Lower leg skin (tissue), 4 donors: ENCODE measurements around the gene SLC9A3. TPM values are rescaled to one million over a fixed set of nuclear protein-coding genes. Genes with fewer than 3 reads are reported as not detected.

Experiments used
- DNase-seq, 2 donors: peaks; one replicate each; pipeline ENCODE4 v3.0.0-alpha.2; 2019; ENCODE audit warnings: low spot score in 2 of 2
- H3K4me3 ChIP-seq: fragments of 200-600 bp; sonication (generic); 2 replicates; pipeline ENCODE4 v1.5.1; 2017; ENCODE audit warnings: mild to moderate bottlenecking, low read depth; ENCODE audit not compliant: poor library complexity, severe bottlenecking
- CTCF ChIP-seq, 3 donors: fragments of 450-650 bp; IDR thresholded peaks; one replicate each; pipeline ENCODE4 v1.5.1; 2016; ENCODE audit warnings: antibody characterized with exemption in 3 of 3, mild to moderate bottlenecking in 3 of 3, moderate library complexity in 2 of 3
- POLR2A ChIP-seq, 2 donors: fragments of 450-650 bp; IDR thresholded peaks; one replicate each; pipeline ENCODE4 v1.6.1; 2016 to 2017; ENCODE audit warnings: antibody characterized with exemption in 2 of 2, mild to moderate bottlenecking in 1 of 2, moderate library complexity in 1 of 2
- WGBS, 2 donors: methylation state at CpG; one replicate each; pipeline ENCODE4 v1.1.5; 2018; 5-methylcytosine and 5-hydroxymethylcytosine counted together
- intact Hi-C: fragments of 100-400 bp; cut with DNase I; formaldehyde crosslinking; loops from one replicate; pipeline ENCODE4 v1.15.0; 2023; ENCODE audit warnings: low total_unique reads
- total RNA-seq, 4 donors: library from RNA; depleted of rRNA; stranded (reverse); fragments of >200 nt; gene quantifications; one replicate each; pipeline ENCODE4 v1.1.0, GENCODE V29; 2016

SLC9A3 gene
- total RNA-seq, 4 donors from 2014 or later = 4.8 to 7.1 (median 5.8) TPM

GRCh38 chr5:505951-506525 is 18.2 kb downstream of the SLC9A3 start:
- intact Hi-C loops = no loop called here
- WGBS, 2 donors = 62 to 75% methylated on average over 28 to 29 of the region's 30 CpGs
- TF ChIP-seq CTCF (IDR thresholded peaks at IDR 0.05) (no peak), POLR2A (IDR thresholded peaks at IDR 0.05) (no peak)
- DNase-seq = no peak
- H3K4me3 ChIP-seq = no peak overlapping the region

- WGBS, 2 donors = 59 to 67% methylated on average over 17 to 26 of the region's 33 CpGs
- intact Hi-C loops = no loop called here
- DNase-seq = no peak
- H3K4me3 ChIP-seq = no peak overlapping the region
- TF ChIP-seq CTCF (IDR thresholded peaks at IDR 0.05) (no peak), POLR2A (IDR thresholded peaks at IDR 0.05) (no peak)
These were observed 19.7 kb downstream of the SLC9A3 start for GRCh38 chr5:504326-505154.

- DNase-seq = no peak
- no peak overlapping the region for H3K4me3 ChIP-seq
- TF ChIP-seq POLR2A (IDR thresholded peaks at IDR 0.05) = no peak
- no peak for TF ChIP-seq CTCF (IDR thresholded peaks at IDR 0.05)
- WGBS, 2 donors = 73 to 74% methylated on average over 36 of the region's 36 CpGs
- intact Hi-C loops = no loop called here
These were observed 21.7 kb downstream of the SLC9A3 start for GRCh38 chr5:502325-503079.

- TF ChIP-seq CTCF (IDR thresholded peaks at IDR 0.05) (no peak), POLR2A (IDR thresholded peaks at IDR 0.05) (no peak)
- intact Hi-C loops = no loop called here
- DNase-seq = no peak
- 27 to 36% methylated on average over 19 to 21 of the region's 23 CpGs for WGBS, 2 donors
- H3K4me3 ChIP-seq = no peak overlapping the region
These were observed 22.4 kb downstream of the SLC9A3 start for GRCh38 chr5:501831-502184.

- DNase-seq = no peak
- intact Hi-C loops = no loop called here
- no peak for TF ChIP-seq POLR2A (IDR thresholded peaks at IDR 0.05)
- WGBS, 2 donors = 31 to 53% methylated on average over 31 to 41 of the region's 41 CpGs
- H3K4me3 ChIP-seq = no peak overlapping the region
These were observed 23.0 kb downstream of the SLC9A3 start for GRCh38 chr5:501105-501830.
